Skeletal muscle satellite cell (primary cell): ENCODE results near the gene FRMD3.

Source experiments
- H3K27me3 ChIP-seq: 2 replicates; pipeline ENCODE4 v1.7.0; 2013; ENCODE audit warnings: low read length; ENCODE audit not compliant: control insufficient read depth, insufficient read depth
- H3K36me3 ChIP-seq: 2 replicates; pipeline ENCODE4 v1.7.0; 2013; ENCODE audit warnings: mild to moderate bottlenecking, control low read depth, low read length; ENCODE audit not compliant: insufficient read depth
- H3K4me1 ChIP-seq: 2 replicates; pipeline ENCODE4 v1.7.0; 2013; ENCODE audit warnings: low read length; ENCODE audit not compliant: control insufficient read depth, insufficient read depth
- H3K4me2 ChIP-seq: 2 replicates; pipeline ENCODE4 v1.7.0; 2013; ENCODE audit warnings: mild to moderate bottlenecking, low read length
- H3K4me3 ChIP-seq: 2 replicates; pipeline ENCODE4 v1.7.0; 2013; ENCODE audit warnings: low read length
- H3K9ac ChIP-seq: 2 replicates; pipeline ENCODE4 v1.7.0; 2013; ENCODE audit warnings: mild to moderate bottlenecking, low read depth, low read length, moderate library complexity
- H3K9me3 ChIP-seq: replicated peaks from 2 replicates; pipeline ENCODE4 v1.7.0; 2013; ENCODE audit warnings: mild to moderate bottlenecking, control low read depth, low read length

FRMD3 gene

GRCh38 chr9:83451308-83451707 is 86.9 kb downstream of the FRMD3 start:
- no peaks in the 10 kb centered on the region for H3K36me3 ChIP-seq
- H3K9ac ChIP-seq, result no peak overlapping the region
- H3K4me2 ChIP-seq, result no peak overlapping the region
- no peaks in the 10 kb centered on the region for H3K9me3 ChIP-seq
- H3K4me3 ChIP-seq, result no peak overlapping the region
- H3K4me1 ChIP-seq, result no peaks in the 10 kb centered on the region
- H3K27me3 ChIP-seq, result no peaks in the 10 kb centered on the region

GRCh38 chr9:83449983-83450382 is 88.2 kb downstream of the FRMD3 start:
- H3K9ac ChIP-seq, result no peak overlapping the region
- H3K4me1 ChIP-seq, result no peaks in the 10 kb centered on the region

DNA sequence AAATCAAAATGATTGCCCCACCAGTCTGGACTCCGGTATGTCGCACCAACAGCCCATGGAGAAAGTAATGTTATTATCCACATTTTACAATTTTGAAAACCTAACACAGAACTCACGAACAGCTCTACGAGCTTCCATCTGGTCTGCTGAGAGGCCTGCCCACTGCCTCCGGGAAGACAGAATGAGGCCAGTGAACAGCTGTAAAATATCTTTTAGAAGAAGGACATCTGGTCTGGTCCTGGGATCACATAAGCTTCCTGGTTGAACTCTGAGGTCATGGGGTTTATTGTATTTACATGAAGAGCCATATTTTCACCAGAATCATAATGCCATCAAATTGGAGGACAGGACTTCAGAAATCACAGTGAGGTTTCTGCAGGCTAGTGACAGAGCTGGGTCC is 89.0 kb downstream of the FRMD3 start:
- no peaks in the 10 kb centered on the region for H3K4me1 ChIP-seq
- no peaks in the 10 kb centered on the region for H3K9me3 ChIP-seq
- no peak overlapping the region for H3K4me2 ChIP-seq
- no peak overlapping the region for H3K9ac ChIP-seq
- H3K4me3 ChIP-seq, result no peak overlapping the region
- no peaks in the 10 kb centered on the region for H3K36me3 ChIP-seq
- H3K27me3 ChIP-seq, result no peaks in the 10 kb centered on the region

More at GRCh38 chr9:83449983-83450382, 88.2 kb downstream of the FRMD3 start:
- Histone ChIP-seq H3K36me3 (no peaks in the 10 kb centered on the region), H3K4me2 (no peak overlapping the region), H3K27me3 (no peaks in the 10 kb centered on the region), H3K4me3 (no peak overlapping the region), H3K9me3 (no peaks in the 10 kb centered on the region)

- H3K4me3 ChIP-seq, result no peak overlapping the region
- no peaks in the 10 kb centered on the region for H3K9me3 ChIP-seq
- H3K4me1 ChIP-seq, result no peaks in the 10 kb centered on the region
- H3K4me2 ChIP-seq, result no peak overlapping the region
- no peaks in the 10 kb centered on the region for H3K27me3 ChIP-seq
- H3K9ac ChIP-seq, result no peak overlapping the region
- H3K36me3 ChIP-seq, result no peaks in the 10 kb centered on the region
Observed at GRCh38 chr9:83448626-83449025, 89.6 kb downstream of the FRMD3 start.

- Histone ChIP-seq H3K4me3 (no peak overlapping the region), H3K9me3 (no peaks in the 10 kb centered on the region), H3K9ac (no peak overlapping the region), H3K4me2 (no peak overlapping the region), H3K4me1 (no peaks in the 10 kb centered on the region), H3K36me3 (no peaks in the 10 kb centered on the region), H3K27me3 (no peaks in the 10 kb centered on the region)
Observed at GRCh38 chr9:83447351-83447750, 90.8 kb downstream of the FRMD3 start.

- Histone ChIP-seq H3K4me2 (no peak overlapping the region), H3K9me3 (no peaks in the 10 kb centered on the region), H3K4me1 (no peaks in the 10 kb centered on the region), H3K27me3 (no peaks in the 10 kb centered on the region), H3K4me3 (no peak overlapping the region), H3K36me3 (no peaks in the 10 kb centered on the region), H3K9ac (no peak overlapping the region)
Observed at GRCh38 chr9:83445703-83446265, 92.4 kb downstream of the FRMD3 start.

GRCh38 chr9:83444110-83444509 is 94.1 kb downstream of the FRMD3 start:
- Histone ChIP-seq H3K4me1 (no peaks in the 10 kb centered on the region), H3K4me2 (no peak overlapping the region), H3K9ac (no peak overlapping the region), H3K27me3 (no peaks in the 10 kb centered on the region), H3K36me3 (no peaks in the 10 kb centered on the region), H3K4me3 (no peak overlapping the region), H3K9me3 (no peaks in the 10 kb centered on the region)

DNA sequence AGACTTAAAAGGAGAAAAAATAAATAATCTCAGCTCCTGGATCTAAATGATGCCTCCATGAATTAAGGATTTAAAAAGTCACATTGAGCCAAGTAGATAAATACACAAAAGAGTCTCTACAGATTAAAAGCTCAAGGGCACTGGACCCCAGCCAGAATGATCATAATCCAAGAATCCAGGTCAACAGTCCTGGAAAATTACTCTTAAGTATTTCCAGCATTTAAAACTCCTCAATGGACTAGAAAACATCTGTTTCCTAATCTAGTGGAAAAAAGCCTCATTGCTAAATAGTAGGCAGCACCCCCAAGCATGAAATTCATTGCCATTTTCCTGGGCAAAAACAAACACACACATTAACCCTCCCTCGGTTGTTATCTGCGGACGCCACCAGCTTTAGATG is 96.8 kb downstream of the FRMD3 start:
- no peaks in the 10 kb centered on the region for H3K27me3 ChIP-seq
- no peaks in the 10 kb centered on the region for H3K4me1 ChIP-seq
- H3K9me3 ChIP-seq, result no peaks in the 10 kb centered on the region
- H3K36me3 ChIP-seq, result no peaks in the 10 kb centered on the region
- no peak overlapping the region for H3K4me3 ChIP-seq
- H3K9ac ChIP-seq, result no peak overlapping the region
- no peak overlapping the region for H3K4me2 ChIP-seq

- Histone ChIP-seq H3K36me3 (no peaks in the 10 kb centered on the region), H3K27me3 (no peaks in the 10 kb centered on the region), H3K4me1 (no peaks in the 10 kb centered on the region), H3K4me2 (no peak overlapping the region), H3K9me3 (no peaks in the 10 kb centered on the region), H3K9ac (no peak overlapping the region), H3K4me3 (no peak overlapping the region)
Observed at GRCh38 chr9:83440641-83441040, 97.6 kb downstream of the FRMD3 start.

GRCh38 chr9:83435301-83435700 is 102.9 kb downstream of the FRMD3 start:
- Histone ChIP-seq H3K4me2 (no peak overlapping the region), H3K9me3 (no peaks in the 10 kb centered on the region), H3K27me3 (no peaks in the 10 kb centered on the region), H3K36me3 (no peaks in the 10 kb centered on the region), H3K9ac (no peak overlapping the region), H3K4me1 (peaks cover 7% of the 10 kb centered on the region), H3K4me3 (no peak overlapping the region)

DNA sequence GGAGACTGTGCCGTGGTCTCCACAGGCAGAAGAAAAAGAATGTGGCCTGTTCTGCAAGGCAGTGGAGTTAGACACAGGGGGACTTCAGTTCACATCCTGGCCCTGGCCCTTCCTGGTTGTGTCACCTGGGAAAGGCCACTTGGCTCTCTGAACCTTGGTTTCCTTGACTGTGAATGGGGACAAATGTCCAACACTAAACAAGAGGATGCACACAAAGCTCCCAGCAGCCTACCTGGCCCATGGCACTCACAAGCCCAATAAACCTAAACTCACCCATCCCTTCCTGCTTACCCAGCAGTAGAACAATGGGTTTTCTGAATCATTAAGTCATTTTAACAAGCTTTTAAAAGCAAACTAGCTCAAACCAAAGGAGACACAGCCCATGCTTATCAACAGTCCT is 103.9 kb downstream of the FRMD3 start:
- Histone ChIP-seq H3K4me1 (peaks cover 7% of the 10 kb centered on the region), H3K4me2 (no peak overlapping the region), H3K9ac (no peak overlapping the region), H3K4me3 (no peak overlapping the region), H3K36me3 (no peaks in the 10 kb centered on the region), H3K27me3 (no peaks in the 10 kb centered on the region), H3K9me3 (no peaks in the 10 kb centered on the region)

DNA sequence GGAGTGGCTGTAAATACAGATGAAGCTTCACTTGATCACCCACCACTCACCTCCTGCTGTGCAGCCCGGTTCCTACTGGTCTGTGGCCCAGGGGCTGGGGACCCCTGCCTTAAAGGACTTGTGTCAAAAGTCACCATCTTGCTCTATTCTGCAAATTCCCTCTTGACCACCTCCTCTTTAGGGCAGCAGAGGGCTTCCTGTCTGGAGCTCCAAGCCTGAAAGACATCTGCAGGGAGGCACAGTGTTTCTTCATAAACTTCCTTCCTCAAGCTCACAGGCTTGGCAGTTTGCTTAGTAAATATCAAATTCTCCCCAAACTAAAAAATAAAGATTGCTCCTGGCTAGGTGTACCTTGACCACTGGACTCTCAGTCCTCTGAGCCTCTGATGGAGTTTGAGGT is 104.4 kb downstream of the FRMD3 start:
- Histone ChIP-seq H3K36me3 (no peaks in the 10 kb centered on the region), H3K4me1 (peaks cover 7% of the 10 kb centered on the region), H3K27me3 (no peaks in the 10 kb centered on the region), H3K9me3 (no peaks in the 10 kb centered on the region), H3K4me2 (no peak overlapping the region), H3K4me3 (no peak overlapping the region), H3K9ac (no peak overlapping the region)
